NCI-H69 (cell line): ENCODE results near the gene HOXC6.

Source experiments
- DNase-seq: peaks from one replicate; lab custom pipeline; 2025; lab: John Stamatoyannopoulos, UW

HOXC6 gene

GRCh38 chr12:53990311-53991076 lies 37.7 kb upstream of the HOXC6 start:
- DNase-seq = peak; percentile 86

- peak; percentile 70 for DNase-seq
Observed at GRCh38 chr12:53991077-53991460, 37.2 kb upstream of the HOXC6 start.

GRCh38 chr12:53992377-53992889 lies 35.8 kb upstream of the HOXC6 start:
- no peak for DNase-seq

- DNase-seq = no peak
Observed at GRCh38 chr12:53993162-53994008, 34.9 kb upstream of the HOXC6 start.

DNA sequence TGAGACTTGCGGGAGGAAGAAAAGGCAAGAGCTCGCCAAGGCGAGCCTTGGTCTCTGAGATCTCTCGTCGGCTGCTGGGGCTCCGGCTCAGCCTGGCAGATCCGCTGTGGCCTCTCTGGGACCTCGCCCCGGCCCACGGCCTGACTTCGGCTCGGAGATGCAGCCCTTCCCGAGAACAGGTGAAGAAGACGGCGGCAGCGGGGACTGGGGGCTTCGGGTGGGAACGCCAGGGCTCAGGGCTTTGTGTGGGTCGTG lies 34.3 kb upstream of the HOXC6 start:
- DNase-seq = peak; percentile 59

GRCh38 chr12:53994264-53995001 lies 33.8 kb upstream of the HOXC6 start:
- DNase-seq = peak; percentile 85

DNA sequence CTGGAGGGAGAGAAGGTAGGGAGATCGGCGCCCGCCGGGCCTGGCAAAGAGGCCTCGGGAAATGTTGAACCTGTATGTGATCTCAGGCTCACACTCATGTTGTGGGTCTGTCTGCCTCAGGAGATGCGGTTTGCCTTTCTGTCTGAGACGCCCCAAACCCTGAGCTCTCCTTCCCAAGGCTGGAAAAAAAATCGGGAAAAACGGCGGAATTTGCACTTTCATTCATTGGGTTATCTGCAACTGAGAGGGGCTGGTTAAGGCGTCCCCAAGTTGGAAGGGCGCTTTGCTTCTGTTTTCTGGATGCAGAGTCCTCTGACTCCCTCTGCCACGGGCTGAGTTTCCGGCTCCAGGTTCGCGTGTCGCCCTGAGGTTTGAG lies 33.2 kb upstream of the HOXC6 start:
- DNase-seq = no peak

GRCh38 chr12:53995378-53996239 lies 32.6 kb upstream of the HOXC6 start:
- DNase-seq = peak; percentile 89

DNA sequence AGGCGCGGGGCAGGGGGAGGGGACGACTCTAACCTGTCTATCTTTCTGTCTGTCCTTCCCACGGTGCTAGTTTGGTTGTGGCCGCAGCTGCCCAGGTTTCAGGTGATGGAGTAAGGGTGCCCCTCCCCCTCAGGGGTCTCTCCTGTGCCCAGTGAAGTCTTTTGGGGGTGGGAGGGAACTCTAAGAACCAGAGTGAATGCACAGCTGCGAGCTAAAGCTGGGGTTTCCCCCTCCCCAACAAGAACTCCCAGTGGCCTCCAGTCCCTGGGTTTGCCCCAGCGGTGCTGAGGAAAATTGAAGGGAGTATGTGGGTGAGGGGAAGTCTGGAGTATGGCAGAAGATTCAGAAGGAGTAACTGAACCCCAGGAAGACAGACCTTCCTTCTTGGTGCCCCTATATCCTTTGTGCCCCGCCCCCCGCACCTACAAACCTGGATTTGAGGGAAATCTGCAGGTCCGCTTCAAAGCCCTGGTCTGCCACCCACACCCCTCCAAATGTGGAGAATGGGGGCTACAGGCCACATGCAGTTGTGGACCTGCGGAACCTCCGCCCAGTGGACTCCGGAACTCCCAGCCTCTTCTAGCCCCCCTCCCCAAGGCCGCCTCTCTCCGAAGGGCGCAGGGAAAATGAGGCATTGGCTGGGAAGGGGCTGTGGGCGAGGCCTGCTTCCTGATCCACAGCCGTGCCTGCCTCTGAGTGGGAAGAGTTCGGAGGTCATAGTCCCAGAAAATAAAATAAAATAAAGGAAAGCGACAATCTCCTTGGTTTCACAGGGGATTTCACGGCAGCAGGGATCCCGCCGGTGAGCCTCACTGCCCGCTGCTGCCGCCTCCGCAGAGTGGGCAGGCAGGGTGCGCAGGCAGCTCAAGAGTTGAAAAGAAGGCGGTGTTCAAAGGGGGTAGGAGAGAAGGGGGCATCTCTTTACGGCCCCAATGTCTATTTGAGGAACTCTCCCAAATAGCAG lies 31.7 kb upstream of the HOXC6 start:
- no peak for DNase-seq

- no peak for DNase-seq
Observed at GRCh38 chr12:53997204-53998109, 30.8 kb upstream of the HOXC6 start.

DNA sequence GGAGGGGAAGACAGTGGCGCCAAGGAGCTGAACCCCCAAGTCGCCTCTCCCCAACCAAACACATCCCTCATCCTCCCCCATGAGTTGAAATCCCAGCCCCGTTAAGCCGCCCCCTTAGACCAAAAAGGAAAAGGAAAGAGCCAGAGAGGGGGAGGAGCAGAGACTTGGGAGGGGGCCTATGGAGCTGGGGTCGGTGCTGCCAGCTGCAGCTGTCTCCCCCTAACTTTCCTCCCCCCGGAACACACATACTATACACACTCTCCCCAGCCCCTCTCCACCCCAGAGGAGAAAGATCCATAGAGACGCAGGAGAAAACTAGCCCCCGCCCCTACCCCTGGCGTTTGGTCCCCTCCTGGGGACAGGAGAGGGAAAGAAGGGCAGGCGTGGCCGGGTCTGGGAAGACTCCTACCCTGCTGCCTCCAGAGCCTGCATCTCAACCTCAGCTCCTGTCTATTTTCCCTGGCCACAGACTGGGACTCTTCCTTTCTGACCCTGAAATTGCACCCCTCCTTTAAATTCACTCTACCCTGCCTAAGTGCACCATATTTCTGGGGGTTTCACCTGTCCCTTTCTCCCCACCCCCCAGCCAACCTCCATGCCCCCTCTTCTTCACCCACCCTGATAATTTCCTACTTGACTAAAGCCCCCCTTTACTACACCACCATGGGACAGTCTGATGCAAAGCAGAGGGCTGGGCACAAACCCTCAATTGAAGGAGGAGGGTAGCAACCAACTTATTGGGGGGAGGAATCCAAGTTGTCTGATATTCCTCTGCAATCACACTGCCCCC lies 29.9 kb upstream of the HOXC6 start:
- DNase-seq = no peak

DNA sequence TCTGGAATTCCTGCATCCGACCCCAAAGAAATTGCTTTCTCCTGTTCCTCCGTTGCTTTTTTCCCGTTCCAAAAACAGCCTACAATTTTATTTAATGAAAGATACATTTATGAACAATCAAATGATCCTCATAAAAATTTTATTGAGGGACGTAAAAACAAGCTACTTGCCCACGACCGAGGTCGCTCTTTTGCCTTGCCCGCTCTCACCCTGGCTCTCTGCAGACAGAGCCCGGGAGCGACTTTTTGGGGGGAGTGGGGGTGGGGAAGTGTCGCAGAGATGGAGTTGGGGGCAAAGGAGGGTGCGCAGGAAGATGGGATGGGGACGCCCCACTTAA lies 29.4 kb upstream of the HOXC6 start:
- DNase-seq = no peak

- DNase-seq = peak; percentile 96
Observed at GRCh38 chr12:53999559-54000115, 28.6 kb upstream of the HOXC6 start.

DNA sequence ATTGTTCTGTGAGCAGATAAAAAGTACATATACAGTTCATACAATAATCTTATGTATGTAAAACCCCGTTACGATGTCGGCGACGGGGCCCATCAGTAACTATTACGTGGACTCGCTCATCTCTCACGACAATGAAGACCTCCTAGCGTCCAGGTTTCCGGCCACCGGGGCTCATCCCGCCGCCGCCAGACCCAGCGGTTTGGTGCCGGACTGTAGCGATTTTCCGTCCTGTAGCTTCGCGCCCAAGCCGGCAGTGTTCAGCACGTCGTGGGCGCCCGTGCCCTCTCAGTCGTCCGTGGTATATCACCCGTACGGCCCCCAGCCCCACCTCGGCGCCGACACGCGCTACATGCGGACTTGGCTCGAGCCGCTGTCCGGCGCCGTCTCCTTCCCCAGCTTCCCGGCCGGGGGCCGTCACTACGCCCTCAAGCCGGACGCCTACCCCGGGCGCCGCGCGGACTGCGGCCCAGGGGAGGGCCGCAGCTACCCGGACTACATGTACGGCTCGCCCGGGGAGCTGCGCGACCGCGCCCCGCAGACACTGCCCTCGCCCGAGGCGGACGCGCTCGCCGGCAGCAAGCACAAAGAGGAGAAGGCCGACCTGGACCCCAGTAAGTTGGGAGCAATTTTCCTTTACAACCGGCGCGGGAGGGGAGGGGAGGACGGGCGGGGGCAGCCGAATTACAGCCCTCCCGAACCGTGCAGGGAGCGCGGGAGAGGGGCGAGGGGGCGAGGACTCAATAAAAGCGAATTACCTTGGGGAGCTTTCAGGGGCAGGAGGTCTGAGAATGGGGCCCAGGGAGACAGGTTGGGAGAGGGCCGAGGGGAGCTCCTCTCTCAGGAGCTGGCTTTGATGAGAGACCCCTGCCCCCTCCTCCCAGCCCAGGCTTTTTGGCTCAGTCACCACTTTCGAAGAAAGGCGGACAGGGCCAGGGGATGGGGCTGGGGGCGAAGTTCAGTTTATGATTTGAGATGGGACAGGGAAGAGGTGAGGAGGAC lies 27.8 kb upstream of the HOXC6 start, which contains the start of gene HOXC9:
Gene HOXC9, plus strand, starts transcription at position 46 of the 999 bp plus-strand sequence. Its CDS starts 28 bp downstream, at position 74.
- DNase-seq = peak; percentile 81

DNA sequence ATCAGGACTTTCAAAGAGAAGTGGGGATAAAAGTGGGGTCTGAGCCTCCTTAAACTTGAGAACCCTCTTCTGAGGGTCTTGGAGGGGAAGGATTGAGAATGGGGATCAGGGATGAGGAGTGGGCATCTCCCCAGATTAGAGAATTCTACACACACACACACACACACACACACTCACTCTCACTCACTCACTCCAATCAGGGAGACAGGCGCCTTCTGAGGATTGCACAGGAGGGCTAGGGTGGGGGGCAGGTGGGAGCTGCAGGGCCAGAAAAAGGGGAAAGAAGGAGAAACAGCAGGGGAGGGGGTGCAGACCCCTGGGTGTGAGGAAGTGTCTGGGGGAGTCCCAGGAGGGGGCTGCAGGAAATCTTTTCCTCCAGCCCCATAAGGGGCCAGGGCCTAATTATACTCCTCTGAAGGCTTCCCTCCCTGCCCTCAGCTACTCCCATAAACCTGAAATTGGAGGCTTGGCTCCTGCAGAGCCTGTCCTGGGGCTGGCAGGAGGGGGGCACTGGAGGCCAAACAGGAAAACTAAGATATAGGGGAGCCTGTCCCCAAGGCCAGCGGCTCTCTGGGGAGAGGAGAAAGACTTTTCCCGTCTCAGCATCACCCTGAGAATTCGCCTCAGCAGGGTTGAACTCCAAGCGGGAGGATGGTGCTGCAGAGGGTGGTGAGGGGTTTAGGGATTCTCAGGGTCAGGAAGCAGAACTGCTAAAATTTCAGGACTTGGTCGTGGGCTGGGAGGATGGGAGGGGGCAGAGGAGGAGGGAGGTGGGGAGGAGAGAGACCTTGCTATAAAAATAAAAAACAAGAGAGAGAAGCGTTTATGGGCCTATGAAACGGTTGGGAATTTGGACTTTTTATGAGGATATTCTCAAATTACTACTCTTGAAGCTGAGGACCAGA lies 26.7 kb upstream of the HOXC6 start:
- peak; percentile 43 for DNase-seq
